Nephron (organoid): ENCODE measurements around the gene SMIM44.

ENCODE experiments used
- H3K27ac Mint-ChIP-seq, 3 experiments: 2 replicates each; pipeline ENCODE4 v1.8.0; 2020; ENCODE audit warnings: mixed read lengths in 3 of 3, mild to moderate bottlenecking in 2 of 3, moderate library complexity in 1 of 3
- H3K27me3 Mint-ChIP-seq: 2 replicates; pipeline ENCODE4 v1.8.0; 2021; ENCODE audit warnings: low read depth, mild to moderate bottlenecking, moderate library complexity, mixed read lengths
- H3K36me3 Mint-ChIP-seq: 2 replicates; pipeline ENCODE4 v1.8.0; 2020; ENCODE audit warnings: low read depth, mixed read lengths
- H3K4me1 Mint-ChIP-seq: 2 replicates; pipeline ENCODE4 v1.8.0; 2020; ENCODE audit warnings: mixed read lengths
- H3K4me3 Mint-ChIP-seq, 3 experiments: 2 replicates each; pipeline ENCODE4 v1.8.0; 2020; ENCODE audit warnings: mild to moderate bottlenecking in 3 of 3, mixed read lengths in 3 of 3, moderate library complexity in 2 of 3
- H3K9me3 Mint-ChIP-seq: 2 replicates; pipeline ENCODE4 v1.8.0; 2020; ENCODE audit warnings: mixed read lengths
- TF ChIP-seq, protein P1 (sequence below), 3 experiments: fragments of 200-600 bp; sonication (generic); IDR thresholded peaks; one replicate each; pipeline ENCODE4 v1.5.0; 2021; ENCODE audit warnings: antibody characterized with exemption in 3 of 3; ENCODE audit not compliant: unreplicated experiment in 3 of 3

SMIM44 gene

DNA sequence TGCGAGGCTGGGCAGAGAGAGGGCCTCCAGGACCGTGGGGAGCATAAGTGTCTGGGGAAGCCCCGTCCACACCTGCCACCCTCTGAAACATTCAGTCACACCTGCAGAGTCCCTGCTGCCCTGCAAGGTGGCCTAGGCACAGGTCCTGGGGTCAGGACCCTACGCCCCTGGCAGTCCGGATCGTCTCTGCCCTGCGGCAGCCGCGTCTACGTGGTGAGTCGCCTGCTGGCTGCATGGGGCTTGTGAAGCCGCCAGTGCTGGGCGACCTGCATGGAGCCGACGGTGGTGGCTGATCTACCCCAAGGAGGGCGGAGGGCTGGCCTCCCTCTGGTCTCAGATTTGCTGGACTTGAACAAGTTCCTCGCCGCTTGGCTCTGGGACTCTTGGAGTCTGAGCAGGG, 35.9 kb upstream of the SMIM44 start:
- Mint-ChIP-seq H3K9me3 (no peaks in the 10 kb centered on the region), H3K36me3 (peaks cover 11% of the 10 kb centered on the region), H3K4me1 (peaks cover 19% of the 10 kb centered on the region), H3K4me3 (no peak overlapping the region), H3K27ac (no peak overlapping the region), H3K27me3 (no peaks in the 10 kb centered on the region)
- TF ChIP-seq, protein P1, sequence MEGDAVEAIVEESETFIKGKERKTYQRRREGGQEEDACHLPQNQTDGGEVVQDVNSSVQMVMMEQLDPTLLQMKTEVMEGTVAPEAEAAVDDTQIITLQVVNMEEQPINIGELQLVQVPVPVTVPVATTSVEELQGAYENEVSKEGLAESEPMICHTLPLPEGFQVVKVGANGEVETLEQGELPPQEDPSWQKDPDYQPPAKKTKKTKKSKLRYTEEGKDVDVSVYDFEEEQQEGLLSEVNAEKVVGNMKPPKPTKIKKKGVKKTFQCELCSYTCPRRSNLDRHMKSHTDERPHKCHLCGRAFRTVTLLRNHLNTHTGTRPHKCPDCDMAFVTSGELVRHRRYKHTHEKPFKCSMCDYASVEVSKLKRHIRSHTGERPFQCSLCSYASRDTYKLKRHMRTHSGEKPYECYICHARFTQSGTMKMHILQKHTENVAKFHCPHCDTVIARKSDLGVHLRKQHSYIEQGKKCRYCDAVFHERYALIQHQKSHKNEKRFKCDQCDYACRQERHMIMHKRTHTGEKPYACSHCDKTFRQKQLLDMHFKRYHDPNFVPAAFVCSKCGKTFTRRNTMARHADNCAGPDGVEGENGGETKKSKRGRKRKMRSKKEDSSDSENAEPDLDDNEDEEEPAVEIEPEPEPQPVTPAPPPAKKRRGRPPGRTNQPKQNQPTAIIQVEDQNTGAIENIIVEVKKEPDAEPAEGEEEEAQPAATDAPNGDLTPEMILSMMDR (IDR thresholded peaks at IDR 0.05; ENCODE audit: unreplicated experiment in 3 of 3), result no peak

DNA sequence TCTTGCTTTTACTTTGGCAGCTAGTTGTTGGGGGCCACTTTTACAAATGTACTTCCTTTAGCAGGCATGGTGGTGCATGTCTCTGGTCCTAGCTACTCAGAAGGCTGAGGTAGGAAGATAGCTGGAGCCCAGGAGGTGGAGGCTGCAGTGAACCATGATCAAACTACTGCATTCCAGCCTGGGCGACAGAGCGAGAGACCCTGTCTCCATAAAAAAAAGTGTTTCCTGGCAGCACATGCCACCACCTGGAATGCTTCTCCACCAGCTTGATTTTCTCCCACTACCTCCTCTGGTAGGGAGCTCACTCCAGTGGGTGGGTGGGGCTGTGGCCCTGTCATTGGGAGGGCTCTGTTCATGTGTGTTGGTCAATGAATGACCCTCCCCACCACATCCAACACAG, 35.4 kb upstream of the SMIM44 start:
- TF ChIP-seq, protein P1 (IDR thresholded peaks at IDR 0.05; ENCODE audit: unreplicated experiment in 3 of 3), result no peak
- H3K4me1 Mint-ChIP-seq, result peaks cover 21% of the 10 kb centered on the region
- H3K27ac Mint-ChIP-seq, result peak overlapping the region in 1 of 3 experiments; percentile 44
- H3K9me3 Mint-ChIP-seq, result no peaks in the 10 kb centered on the region
- H3K36me3 Mint-ChIP-seq, result peaks cover 11% of the 10 kb centered on the region
- H3K4me3 Mint-ChIP-seq, result no peak overlapping the region
- H3K27me3 Mint-ChIP-seq, result no peaks in the 10 kb centered on the region

DNA sequence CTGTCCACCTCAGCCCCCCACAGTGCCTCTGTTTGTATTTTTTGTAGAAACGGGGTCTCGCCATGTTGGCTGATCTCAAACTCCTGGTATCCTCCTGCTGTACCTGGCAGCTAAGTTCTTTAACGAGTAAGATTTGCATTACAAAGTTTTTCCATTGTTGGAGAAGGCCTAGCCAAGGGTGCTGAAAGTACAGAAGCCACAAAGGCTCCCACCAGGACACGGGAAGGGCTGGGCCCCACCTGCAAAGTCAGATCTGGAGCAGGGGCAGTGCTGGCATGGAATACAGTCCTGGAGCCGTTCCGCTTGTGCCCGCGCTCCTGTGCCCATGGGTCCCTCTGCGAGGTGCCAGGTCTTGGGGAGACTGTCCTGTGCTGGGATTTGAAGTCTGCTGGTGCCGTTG, 35.0 kb upstream of the SMIM44 start:
- Mint-ChIP-seq H3K9me3 (no peaks in the 10 kb centered on the region), H3K4me1 (peaks cover 23% of the 10 kb centered on the region), H3K27me3 (no peaks in the 10 kb centered on the region), H3K4me3 (no peak overlapping the region), H3K27ac (peak overlapping the region in 1 of 3 experiments; percentile 44), H3K36me3 (peaks cover 11% of the 10 kb centered on the region)
- TF ChIP-seq, protein P1 (IDR thresholded peaks at IDR 0.05; ENCODE audit: unreplicated experiment in 3 of 3), result no peak

DNA sequence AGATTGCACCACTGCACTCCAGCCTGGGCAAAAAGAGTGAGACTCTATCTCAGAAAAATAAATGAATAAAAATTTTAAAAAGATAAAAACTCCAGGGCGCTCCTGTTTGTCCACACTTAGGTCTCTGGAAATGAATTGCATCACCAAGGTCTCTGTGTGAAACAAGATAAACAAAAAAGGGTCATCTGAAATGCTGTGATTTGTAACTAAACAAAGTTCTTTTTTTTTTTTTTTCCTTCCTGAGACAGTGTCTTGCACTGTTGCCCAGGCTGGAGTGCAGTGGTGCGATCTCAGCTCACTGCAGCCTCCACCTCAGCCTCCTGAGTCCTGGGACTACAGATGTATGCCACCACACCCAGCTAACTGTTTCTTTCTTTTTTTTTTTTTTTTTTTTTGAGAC, 34.4 kb upstream of the SMIM44 start:
- TF ChIP-seq, protein P1 (IDR thresholded peaks at IDR 0.05; ENCODE audit: unreplicated experiment in 3 of 3), result no peak
- Mint-ChIP-seq H3K36me3 (peaks cover 11% of the 10 kb centered on the region), H3K4me3 (no peak overlapping the region), H3K4me1 (peaks cover 23% of the 10 kb centered on the region), H3K9me3 (no peaks in the 10 kb centered on the region), H3K27me3 (no peaks in the 10 kb centered on the region), H3K27ac (no peak overlapping the region)

DNA sequence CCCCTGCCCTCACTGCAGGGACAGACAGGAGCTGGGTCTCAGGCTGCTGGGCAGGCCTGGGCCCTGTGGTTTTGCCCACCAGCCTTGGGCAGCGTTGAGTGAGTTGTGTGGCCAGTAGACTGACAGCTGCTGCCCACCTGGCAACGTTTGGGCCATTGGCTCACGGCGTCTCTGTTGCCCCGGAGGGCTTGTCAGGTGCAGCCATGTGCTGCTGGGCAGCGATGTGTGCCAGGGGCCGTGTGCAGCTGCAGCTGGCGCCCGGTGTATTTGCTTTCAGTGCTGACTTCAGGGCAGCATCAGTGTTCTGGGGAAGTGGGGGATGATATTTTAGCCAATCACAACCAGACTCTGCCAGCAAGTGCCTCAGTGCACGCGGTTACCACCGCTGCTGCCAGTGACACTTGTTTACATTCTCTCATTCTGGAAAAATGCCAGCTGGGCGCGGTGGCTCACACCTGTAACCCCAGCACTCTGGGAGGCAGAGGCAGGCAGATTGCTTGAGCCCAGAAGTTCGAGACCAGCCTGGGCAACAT, 33.5 kb upstream of the SMIM44 start:
- Mint-ChIP-seq H3K27me3 (no peaks in the 10 kb centered on the region), H3K9me3 (no peaks in the 10 kb centered on the region), H3K4me1 (peaks cover 23% of the 10 kb centered on the region), H3K27ac (no peak overlapping the region), H3K36me3 (peaks cover 6% of the 10 kb centered on the region), H3K4me3 (no peak overlapping the region)
- TF ChIP-seq, protein P1 (IDR thresholded peaks at IDR 0.05; ENCODE audit: unreplicated experiment in 3 of 3), result no peak

DNA sequence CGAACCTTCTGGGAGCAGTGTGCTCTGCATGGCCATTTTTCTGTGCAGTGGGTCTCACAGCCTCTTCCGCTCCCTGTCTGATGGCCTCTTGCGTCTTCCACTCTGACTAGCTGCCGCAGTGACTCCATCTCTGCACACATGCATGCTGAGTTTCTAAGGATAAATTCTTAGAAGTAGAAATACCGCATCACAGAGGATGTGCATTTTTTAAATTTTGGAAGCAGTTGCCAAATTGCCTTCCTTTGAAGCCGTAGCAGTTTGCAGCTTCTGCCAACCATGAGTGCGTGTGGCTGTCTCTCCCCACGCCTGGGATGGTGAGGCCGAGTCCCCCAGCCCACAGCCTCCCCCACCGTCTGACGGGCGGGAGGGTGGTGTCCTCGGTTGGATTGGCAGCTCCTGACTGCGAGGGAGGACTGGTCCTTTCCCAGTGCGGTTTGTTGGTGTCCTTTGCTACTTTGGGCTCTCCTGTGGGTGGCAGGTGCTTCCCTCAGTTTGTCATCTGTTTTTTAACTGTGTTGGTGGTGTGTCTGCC, 32.7 kb upstream of the SMIM44 start:
- peaks cover 3% of the 10 kb centered on the region for H3K36me3 Mint-ChIP-seq
- no peaks in the 10 kb centered on the region for H3K9me3 Mint-ChIP-seq
- peaks cover 23% of the 10 kb centered on the region for H3K4me1 Mint-ChIP-seq
- no peaks in the 10 kb centered on the region for H3K27me3 Mint-ChIP-seq
- no peak overlapping the region for H3K4me3 Mint-ChIP-seq
- TF ChIP-seq, protein P1 (IDR thresholded peaks at IDR 0.05; ENCODE audit: unreplicated experiment in 3 of 3), result no peak
- H3K27ac Mint-ChIP-seq, result peak overlapping the region in 2 of 3 experiments; percentile 14 to 44
